HCT116 (cell line): Measurements from ENCODE around the gene SF3B4.
"Not testable (repeated sequence)": the region's sequence is repeated elsewhere in the genome, so short reads cannot be mapped to it uniquely, and the experiment has no call there.

Source experiments
- ELF1 ChIP-seq: IDR thresholded peaks from 2 replicates; pipeline ENCODE4 v1.6.1; 2012; ENCODE audit warnings: low read depth, borderline replicate concordance
- EZH2 ChIP-seq: fragments of 200-600 bp; sonication (generic); IDR thresholded peaks from 2 replicates; pipeline ENCODE4 v1.6.1; 2017; ENCODE audit warnings: antibody characterized with exemption, mixed run types
- POLR2A ChIP-seq: IDR thresholded peaks from 2 replicates; pipeline ENCODE4 v1.7.0; 2011; ENCODE audit warnings: borderline replicate concordance; ENCODE audit not compliant: insufficient read depth, insufficient read length; ENCODE audit errors: extremely low read depth
- POLR2AphosphoS5 ChIP-seq: IDR thresholded peaks from 2 replicates; pipeline ENCODE4 v1.6.1; 2011; ENCODE audit warnings: mild to moderate bottlenecking, low read depth, low read length, moderate library complexity
- SP1 ChIP-seq: IDR thresholded peaks from 2 replicates; pipeline ENCODE4 v1.6.1; 2012; ENCODE audit warnings: low read depth
- TCF7L2 ChIP-seq: IDR thresholded peaks from 2 replicates; pipeline ENCODE4 v1.7.0; 2011; ENCODE audit warnings: borderline replicate concordance, inconsistent platforms; ENCODE audit not compliant: insufficient read depth, insufficient read length; ENCODE audit errors: extremely low read depth
- ZFX ChIP-seq: fragments of 450-650 bp; IDR thresholded peaks from 2 replicates; pipeline ENCODE4 v1.6.1; 2017
- TF ChIP-seq, protein P1 (sequence below), 3 experiments: fragments of 200-600 bp in 1 of 3; sonication (generic) in 1 of 3; IDR thresholded peaks in 2 of 3; conservative IDR thresholded peaks in 1 of 3; 2 replicates each; pipeline ENCODE4 v1.5.1; 2012 to 2017; ENCODE audit warnings: low read depth in 2 of 3, low read length in 2 of 3, antibody characterized with exemption in 1 of 3, borderline replicate concordance in 1 of 3, control low read depth in 1 of 3, mild to moderate bottlenecking in 1 of 3, mixed read lengths in 1 of 3, mixed run types in 1 of 3, moderate library complexity in 1 of 3; ENCODE audit not compliant: insufficient read depth in 1 of 3
- TF ChIP-seq, protein P2 (sequence below): IDR thresholded peaks from 2 replicates; pipeline ENCODE4 v1.6.1; 2012; ENCODE audit warnings: low read depth

DNA sequence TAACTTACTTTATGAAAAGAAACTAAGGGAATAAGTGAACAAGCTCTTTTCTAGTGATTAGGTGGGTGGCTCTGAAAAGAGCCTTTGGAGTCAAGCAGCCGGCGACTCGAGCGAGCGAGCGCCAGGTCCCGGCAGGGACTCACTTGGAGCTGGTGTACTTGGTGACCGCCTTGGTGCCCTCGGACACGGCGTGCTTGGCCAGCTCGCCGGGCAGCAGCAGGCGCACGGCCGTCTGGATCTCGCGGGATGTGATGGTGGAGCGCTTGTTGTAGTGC is 41.5 kb downstream of the SF3B4 start:
- not testable (repeated sequence) for TF ChIP-seq EZH2, TCF7L2, SP1, ELF1, ZFX
- TF ChIP-seq, protein P1, sequence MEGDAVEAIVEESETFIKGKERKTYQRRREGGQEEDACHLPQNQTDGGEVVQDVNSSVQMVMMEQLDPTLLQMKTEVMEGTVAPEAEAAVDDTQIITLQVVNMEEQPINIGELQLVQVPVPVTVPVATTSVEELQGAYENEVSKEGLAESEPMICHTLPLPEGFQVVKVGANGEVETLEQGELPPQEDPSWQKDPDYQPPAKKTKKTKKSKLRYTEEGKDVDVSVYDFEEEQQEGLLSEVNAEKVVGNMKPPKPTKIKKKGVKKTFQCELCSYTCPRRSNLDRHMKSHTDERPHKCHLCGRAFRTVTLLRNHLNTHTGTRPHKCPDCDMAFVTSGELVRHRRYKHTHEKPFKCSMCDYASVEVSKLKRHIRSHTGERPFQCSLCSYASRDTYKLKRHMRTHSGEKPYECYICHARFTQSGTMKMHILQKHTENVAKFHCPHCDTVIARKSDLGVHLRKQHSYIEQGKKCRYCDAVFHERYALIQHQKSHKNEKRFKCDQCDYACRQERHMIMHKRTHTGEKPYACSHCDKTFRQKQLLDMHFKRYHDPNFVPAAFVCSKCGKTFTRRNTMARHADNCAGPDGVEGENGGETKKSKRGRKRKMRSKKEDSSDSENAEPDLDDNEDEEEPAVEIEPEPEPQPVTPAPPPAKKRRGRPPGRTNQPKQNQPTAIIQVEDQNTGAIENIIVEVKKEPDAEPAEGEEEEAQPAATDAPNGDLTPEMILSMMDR (IDR thresholded peaks at IDR 0.05 in 2 of 3, conservative IDR thresholded peaks at IDR 0.05 in 1 of 3; ENCODE audit: borderline replicate concordance in 1 of 3, insufficient read depth in 1 of 3, low read depth in 2 of 3, low read length in 2 of 3): not testable (repeated sequence)
- peak; percentile 91 for TF ChIP-seq POLR2A
- TF ChIP-seq, protein P2, sequence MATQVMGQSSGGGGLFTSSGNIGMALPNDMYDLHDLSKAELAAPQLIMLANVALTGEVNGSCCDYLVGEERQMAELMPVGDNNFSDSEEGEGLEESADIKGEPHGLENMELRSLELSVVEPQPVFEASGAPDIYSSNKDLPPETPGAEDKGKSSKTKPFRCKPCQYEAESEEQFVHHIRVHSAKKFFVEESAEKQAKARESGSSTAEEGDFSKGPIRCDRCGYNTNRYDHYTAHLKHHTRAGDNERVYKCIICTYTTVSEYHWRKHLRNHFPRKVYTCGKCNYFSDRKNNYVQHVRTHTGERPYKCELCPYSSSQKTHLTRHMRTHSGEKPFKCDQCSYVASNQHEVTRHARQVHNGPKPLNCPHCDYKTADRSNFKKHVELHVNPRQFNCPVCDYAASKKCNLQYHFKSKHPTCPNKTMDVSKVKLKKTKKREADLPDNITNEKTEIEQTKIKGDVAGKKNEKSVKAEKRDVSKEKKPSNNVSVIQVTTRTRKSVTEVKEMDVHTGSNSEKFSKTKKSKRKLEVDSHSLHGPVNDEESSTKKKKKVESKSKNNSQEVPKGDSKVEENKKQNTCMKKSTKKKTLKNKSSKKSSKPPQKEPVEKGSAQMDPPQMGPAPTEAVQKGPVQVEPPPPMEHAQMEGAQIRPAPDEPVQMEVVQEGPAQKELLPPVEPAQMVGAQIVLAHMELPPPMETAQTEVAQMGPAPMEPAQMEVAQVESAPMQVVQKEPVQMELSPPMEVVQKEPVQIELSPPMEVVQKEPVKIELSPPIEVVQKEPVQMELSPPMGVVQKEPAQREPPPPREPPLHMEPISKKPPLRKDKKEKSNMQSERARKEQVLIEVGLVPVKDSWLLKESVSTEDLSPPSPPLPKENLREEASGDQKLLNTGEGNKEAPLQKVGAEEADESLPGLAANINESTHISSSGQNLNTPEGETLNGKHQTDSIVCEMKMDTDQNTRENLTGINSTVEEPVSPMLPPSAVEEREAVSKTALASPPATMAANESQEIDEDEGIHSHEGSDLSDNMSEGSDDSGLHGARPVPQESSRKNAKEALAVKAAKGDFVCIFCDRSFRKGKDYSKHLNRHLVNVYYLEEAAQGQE: not testable (repeated sequence)
- peak; percentile 71 for TF ChIP-seq POLR2AphosphoS5
